HPDE6-E6E7 (cell line): ENCODE data around the gene ATG101.
A peak's percentile ranks its signal among the peaks of the same experiment; 100 is the strongest.

Source experiments
- DNase-seq: peaks from one replicate; pipeline ENCODE4 v3.0.0; 2011; ENCODE audit warnings: missing footprints; ENCODE audit errors: extremely low spot score

Gene ATG101, protein sequence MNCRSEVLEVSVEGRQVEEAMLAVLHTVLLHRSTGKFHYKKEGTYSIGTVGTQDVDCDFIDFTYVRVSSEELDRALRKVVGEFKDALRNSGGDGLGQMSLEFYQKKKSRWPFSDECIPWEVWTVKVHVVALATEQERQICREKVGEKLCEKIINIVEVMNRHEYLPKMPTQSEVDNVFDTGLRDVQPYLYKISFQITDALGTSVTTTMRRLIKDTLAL

GRCh38 chr12:52069327-52070184 lies at the start of gene ATG101:
Gene ATG101 (plus strand): TSS chr12:52069978. CDS start chr12:52073651, 3,673 bp downstream.
- DNase-seq: peak; percentile 91

GRCh38 chr12:52020539-52021336 lies 49.0 kb upstream of the ATG101 start:
- no peak for DNase-seq

DNA sequence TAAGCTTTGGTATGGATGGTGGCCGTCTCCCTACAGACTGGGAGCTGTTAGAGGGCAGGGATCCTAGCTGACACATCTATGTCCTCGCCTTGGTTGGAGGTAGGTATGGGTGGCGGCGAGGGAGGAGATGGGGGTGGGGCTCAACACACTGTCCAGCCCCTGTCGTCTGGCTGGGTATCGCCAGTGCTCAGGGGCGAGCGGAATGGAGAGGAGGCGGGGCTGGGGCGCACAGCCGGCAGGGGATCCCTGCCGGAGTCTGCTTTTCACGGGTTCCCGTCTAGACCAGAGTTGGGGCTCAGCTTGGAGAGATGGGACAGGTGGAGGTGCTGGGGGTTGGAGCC lies 47.0 kb upstream of the ATG101 start:
- no peak for DNase-seq

DNA sequence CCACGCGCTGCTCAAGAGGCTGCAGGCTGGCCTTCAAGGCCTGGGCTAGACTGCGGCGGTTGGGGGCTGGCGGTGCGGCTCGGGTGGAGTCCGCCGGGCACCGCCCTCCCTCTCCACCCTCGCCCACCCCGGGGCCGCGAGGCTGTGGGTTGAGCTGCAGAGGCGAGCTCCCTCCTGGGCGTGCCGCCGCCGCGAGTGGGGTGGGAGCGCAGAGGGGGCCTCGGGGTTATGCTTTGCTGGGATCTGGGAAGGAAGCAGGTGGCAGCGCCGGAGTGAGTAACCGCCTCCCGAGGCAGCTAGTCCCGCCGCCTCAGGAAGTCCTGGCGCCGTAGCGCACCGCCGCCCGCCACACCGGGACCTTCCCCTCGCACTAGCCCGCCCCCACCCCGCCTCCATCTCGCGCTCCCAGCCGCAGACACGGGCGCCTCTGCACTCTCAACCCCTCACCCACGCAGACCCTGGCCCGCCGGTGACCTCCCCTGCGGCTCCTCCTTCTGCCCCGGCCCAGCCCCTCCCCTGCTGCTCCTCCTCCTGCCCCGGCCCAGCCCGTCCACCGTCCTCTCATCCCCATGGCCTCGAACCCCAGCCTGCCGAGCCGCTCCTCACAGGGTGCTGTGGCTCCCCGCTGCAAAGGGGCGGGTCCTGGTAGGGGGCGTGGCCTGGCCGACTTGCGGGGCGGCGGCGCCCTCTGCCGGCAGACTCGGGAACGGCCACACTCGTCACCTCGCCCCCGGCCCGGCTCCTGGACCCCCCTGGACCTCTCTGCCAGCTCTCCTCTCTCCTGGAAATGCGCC lies 46.4 kb upstream of the ATG101 start:
- peak; percentile 71 for DNase-seq

DNA sequence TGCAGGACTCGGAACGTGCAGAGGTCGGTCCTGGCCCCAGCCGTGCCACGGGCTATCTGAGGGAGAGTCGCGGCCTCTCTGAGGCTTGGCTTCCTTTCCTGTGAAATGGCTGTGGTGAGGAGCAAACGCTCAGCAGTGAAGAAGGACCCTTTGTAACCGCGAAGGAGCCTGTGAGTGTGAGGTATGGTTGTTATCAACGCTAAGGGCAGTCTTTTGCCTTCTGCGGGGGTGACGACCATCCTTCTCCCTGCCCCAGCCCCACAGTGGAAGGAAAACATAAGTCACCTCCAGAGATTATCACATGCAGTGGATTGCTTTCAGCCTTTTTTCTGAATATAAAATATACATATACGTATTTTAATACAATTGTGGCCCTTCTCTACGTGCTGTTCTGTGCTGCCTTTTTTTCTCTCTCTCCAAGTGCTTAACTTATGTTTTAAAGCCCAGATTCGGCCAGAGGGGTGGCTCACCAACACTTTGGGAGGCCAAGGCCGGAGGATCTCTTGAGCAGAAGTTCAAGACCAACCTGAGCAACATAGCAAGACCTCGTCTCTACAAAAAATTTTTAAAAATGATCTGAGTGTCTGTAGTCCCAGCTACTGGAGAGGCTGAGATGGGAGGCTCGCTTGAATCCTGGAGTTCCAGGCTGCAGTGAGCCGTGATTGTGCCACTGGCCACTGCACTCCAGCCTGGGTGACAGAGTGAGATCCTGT lies 45.6 kb upstream of the ATG101 start:
- no peak for DNase-seq

GRCh38 chr12:52024845-52025230 lies 44.9 kb upstream of the ATG101 start:
- no peak for DNase-seq

- no peak for DNase-seq
These were observed 43.5 kb upstream of the ATG101 start for GRCh38 chr12:52026263-52026662.

DNA sequence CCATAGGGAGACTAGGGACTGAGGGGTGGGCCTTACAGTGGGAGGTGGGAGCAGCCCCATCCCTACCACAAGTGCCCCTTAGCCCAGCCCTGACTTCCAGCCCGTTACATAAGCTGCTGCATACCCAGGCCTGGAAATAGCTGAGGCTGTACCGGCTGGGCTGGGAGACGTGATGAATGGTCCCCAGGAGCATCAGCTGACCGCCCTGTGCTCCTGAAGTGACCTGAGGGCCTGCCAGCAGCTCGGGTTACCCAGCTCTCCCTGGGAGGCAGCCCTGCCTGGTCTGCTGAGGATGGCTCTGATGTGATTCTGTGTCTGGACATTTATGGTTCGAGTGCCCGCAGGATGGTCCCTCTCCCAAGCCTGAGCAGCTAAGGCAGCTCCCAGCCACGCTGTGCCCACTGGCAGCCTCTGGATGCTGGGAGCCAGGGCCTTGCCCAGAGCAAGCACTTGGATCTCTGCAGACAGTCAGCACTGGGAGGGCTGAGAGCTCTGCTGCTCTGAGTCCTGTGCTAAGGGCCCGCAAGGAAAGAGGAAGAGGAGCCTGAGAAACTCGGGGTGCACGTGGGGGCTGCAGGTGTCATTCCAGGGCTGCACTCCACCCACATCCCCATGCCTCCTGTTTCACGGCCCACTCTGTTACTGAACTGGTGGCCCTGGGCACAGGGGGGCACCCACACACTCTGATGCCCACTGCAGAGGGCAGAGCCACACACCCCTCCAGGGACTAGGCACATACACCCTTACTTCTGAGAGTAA lies 42.5 kb upstream of the ATG101 start:
- DNase-seq: no peak

- DNase-seq: no peak
These were observed 40.1 kb upstream of the ATG101 start for GRCh38 chr12:52029685-52030084.

DNA sequence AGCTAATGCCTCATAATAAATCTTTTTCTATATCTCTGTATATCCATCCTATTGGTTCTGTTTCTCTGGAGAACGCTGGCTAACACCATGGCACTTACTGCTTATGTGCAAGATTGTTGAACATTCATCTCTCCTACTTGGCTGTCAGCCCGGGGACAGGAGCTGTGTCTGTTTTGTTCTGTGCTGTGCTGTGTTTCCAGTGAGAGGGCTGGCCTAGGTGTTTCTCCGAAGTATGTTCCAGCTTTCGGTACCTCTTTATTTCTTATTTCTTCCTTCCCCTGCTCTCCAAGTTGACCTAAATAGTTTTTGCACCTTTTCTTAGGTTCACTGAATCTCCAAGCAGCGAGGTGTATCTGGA lies 37.4 kb upstream of the ATG101 start:
- no peak for DNase-seq

DNA sequence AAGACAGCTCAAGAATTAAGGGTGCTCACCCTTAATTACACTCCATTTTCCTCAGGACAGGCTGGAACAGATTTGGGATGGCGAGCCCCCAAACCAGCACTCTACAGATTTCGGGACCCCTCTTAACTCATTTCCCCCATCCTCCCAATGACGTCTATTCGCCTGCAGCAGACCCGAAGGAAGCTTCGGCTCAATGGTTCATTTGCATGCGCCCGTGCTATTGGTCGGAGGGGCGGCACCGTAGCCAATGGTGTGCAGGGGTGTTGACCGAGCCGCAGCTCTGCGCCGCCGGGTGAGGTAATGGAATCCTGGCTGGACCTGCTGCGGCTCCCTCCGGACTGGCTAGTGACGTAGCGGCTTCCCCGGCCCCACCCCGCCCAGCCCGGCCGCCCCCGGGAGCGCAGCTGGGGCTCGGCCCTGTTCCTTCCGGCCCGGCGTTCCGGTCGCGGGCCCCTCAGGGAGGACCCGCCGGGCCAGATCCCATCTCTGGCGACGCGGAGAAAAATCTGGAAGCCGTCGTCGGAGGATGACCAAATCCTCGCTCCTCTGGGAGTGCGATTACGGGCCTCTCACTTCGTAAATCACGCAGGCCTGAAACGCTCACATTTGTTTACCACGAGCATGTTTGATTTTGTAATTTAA lies 36.9 kb upstream of the ATG101 start:
- peak; percentile 97 for DNase-seq

DNA sequence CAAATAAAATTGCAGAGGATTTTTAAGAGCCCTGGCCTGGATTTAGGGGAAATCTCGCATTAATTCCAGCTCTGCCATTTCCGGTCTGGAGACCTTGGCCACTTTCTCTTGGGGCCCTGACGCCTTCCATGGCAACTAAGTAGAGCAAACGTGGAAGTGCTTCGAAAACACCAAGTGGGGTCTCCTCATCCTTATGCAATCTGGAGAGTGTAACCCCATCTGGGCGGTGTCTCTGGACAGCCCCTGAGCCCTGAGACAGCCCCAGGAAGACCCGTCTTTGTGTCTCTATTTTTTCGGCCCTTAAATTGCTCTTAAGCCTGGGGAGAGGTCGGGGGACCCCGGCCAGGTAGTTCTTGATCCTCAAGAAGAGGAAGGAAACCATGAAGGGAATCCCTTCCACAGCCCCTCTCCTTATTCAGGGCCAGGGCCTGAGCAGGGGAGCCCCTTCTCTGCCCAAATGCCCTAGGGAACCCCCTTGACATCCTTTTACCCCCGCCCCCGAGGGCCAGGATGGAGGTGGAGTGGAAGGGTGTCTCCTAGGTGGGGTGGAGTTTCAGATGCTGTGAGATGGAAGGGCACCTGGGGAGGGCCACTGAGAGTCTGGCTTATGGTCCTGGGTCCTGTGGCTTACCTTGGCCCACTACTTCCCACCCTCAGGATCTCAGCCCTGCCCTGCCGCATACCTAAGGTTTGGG lies 36.2 kb upstream of the ATG101 start:
- DNase-seq: no peak

DNA sequence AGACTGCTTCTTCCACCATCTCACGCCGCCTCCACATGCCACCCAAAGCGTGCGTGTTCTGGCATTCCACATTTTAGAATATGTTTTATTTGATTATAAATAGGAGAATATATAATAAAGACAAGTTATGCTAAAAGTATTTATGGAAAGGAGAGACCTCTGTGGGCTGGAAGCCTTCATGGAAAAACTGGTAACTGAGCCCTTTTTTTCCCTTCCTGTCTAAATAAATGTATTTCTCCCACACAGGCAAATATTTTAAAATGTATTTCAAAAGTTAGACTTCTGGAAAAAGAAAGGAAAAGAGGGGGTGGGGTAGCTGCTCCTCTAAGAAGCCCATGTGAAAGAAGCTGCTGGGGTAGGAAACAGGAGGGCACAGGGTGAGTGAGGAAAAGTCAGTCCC lies 34.6 kb upstream of the ATG101 start:
- no peak for DNase-seq

DNA sequence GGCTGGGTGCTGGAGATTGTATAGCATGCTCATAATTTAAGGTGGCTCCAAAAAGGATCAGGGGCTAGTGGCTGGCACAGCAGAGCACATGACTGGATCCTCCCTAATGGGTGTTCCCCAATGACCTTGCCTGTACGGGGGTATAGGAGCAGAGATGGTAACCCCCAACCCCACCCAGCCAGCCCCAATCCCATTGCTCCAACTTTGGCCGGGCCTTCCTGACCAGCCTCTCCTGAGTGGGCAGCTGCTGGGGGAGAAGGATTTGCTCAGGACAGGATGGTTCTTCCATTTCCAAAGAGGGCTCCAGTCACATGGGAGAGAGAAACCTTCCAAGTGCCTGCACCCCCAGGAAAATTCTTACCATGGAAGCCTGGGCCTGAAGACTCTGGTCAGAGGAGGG lies 33.9 kb upstream of the ATG101 start:
- no peak for DNase-seq

DNA sequence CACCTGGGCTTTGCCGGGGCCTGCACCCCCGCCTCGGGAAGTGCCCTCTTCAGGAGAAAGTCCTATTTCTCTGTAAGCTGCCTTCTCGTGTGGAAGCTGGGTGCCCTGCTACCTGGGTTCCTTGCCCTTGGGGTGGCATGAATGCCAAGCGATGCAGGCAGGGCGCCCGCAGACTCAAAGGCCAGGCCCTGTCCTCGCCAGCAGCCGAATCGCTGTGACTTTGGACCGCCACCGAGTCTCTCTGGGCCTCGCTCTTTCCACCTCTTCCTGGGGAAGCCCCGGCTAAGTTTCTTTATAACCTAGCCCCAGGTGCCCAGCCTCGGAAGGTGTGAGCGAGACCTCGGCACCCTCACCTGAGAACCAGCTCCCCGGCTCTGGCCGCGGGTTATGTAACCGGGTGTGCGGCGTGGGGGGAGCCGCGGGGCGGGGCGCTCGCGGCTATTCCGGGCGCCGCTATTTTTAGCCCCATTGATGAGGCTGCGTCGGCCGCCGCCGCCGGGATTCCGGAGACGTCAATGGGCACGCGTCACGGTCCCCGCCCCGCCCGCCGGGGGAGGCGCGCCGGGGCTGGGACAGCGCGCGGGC lies 33.1 kb upstream of the ATG101 start:
- DNase-seq: peak; percentile 73

DNA sequence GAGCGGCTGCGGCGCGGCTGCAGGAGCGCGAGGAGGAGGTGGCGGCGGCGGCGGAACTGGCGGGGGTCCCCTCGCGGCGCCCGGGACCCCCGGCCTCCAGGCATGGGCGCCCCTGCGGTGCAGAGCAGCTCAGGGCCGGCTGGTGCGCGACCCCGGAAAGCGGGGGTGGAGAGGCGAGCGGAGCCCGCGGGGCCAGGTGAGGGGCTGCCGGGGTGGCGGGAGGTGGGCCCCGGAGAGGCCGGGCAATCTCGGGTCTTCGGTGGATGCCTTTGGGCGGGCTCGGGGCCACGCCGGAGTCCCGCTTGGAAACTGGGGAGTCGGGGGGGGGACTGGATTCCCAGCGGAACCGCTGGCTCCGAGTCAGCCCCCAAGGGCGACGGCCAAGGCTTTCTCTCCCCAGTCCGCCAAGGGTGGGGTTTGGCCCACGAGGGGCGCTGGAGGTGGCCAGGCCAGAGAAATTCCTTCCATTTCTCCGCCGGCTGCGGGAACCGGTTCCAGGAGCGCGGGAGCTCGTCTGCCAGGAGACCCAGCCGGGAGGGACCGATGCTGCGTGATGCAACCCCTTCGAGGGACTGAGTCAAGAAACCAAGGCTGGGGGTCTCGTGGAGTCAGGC lies 32.4 kb upstream of the ATG101 start:
- DNase-seq: no peak

- DNase-seq: no peak
These were observed 31.3 kb upstream of the ATG101 start for GRCh38 chr12:52038447-52038846.

DNA sequence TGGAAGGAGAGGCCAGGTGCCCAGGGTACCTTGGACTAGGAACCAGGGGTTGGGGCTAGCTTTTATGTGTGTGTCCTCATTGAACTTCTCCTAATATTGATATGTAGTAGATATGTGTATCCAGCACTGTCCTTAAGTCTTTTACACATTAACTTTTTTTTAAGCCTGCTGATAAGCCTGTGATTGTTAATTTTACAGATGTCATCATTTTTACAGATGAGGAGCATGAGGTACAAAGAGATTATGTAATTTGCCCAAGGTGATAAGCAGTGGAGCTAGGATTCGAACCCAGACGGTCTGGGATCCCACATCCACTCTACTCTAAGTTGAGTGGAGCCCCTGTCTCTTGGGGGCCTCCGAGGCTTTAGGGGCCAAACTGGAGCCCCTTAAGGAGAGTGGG lies 28.7 kb upstream of the ATG101 start:
- no peak for DNase-seq

- no peak for DNase-seq
These were observed 28.1 kb upstream of the ATG101 start for GRCh38 chr12:52041695-52042123.
